GM12878 (cell line): ENCODE measurements around the gene TSPEAR. TPM values are rescaled to one million over a fixed set of nuclear protein-coding genes. Genes with fewer than 3 reads are reported as not detected.

ENCODE experiments used
- ATAC-seq: fragments of 200-7000 bp; cut with Tn5 transposase; 3 replicates; pipeline ENCODE4 v1.9.1; 2020; ENCODE audit warnings: mild to moderate bottlenecking, moderate library complexity
- BruUV-seq: library from RNA; stranded (reverse); fragments of 400-500 nt; replicated peaks from 2 replicates; lab custom pipeline; 2021; lab: Mats Ljungman, UMichigan
- CTCF ChIA-PET: fragments of 300-600 bp; sonication (Branson Sonifier 250); formaldehyde crosslinking; extraction: SDS; loops from one replicate; lab custom pipeline; 2021; ENCODE audit warnings: inconsistent platforms; lab: Yijun Ruan, JAX
- POLR2A ChIA-PET: fragments of 350-600 bp; formaldehyde crosslinking; extraction: SDS; loops from one replicate; lab custom pipeline; 2021; ENCODE audit warnings: inconsistent platforms; lab: Charles Lee
- RAD21 ChIA-PET: fragments of 300-600 bp; sonication (Branson Sonifier 250); formaldehyde crosslinking; loops from one replicate; lab custom pipeline; 2023; ENCODE audit warnings: antibody characterized with exemption; ENCODE audit not compliant: unreplicated experiment; lab: Charles Lee
- SMC1A ChIA-PET: fragments of 300-600 bp; sonication (Branson Sonifier 250); formaldehyde crosslinking; loops from one replicate; lab custom pipeline; 2023; ENCODE audit not compliant: unreplicated experiment, uncharacterized antibody; lab: Charles Lee
- DNase-seq: peaks from one replicate; pipeline ENCODE4 v3.0.0-alpha.2; 2011; ENCODE audit warnings: low read depth, low spot score
- FAIRE-seq: peaks from 3 replicates; lab custom pipeline; 2011; peaks lifted over from hg19 to GRCh38; lab: Jason Lieb, UNC
- H2AFZ ChIP-seq: 2 replicates; pipeline ENCODE4 v1.6.0; 2011; ENCODE audit warnings: low read depth, low read length, control low read depth; ENCODE audit not compliant: control insufficient read depth
- H3K27ac ChIP-seq: 2 replicates; pipeline ENCODE4 v1.5.1; 2011; ENCODE audit warnings: control low read depth; ENCODE audit not compliant: control insufficient read depth, insufficient read depth
- H3K27me3 ChIP-seq, 2 experiments: replicated peaks in 1 of 2; 2 replicates each; pipeline versions ENCODE4 v1.6.0 to v1.6.1; 2011; ENCODE audit warnings: low read length in 1 of 2; ENCODE audit not compliant: control insufficient read depth in 2 of 2, insufficient read depth in 2 of 2
- H3K36me3 ChIP-seq, 2 experiments: 2 replicates each; pipeline ENCODE4 v1.5.1; 2011; ENCODE audit warnings: low read length in 1 of 2; ENCODE audit not compliant: control insufficient read depth in 2 of 2, insufficient read depth in 2 of 2
- H3K4me1 ChIP-seq: 2 replicates; pipeline ENCODE4 v1.6.1; 2011; ENCODE audit warnings: mild to moderate bottlenecking, low read length, moderate library complexity, mixed read lengths; ENCODE audit not compliant: control insufficient read depth, insufficient read depth
- H3K4me2 ChIP-seq: 2 replicates; pipeline ENCODE4 v1.6.0; 2011; ENCODE audit warnings: control low read depth; ENCODE audit not compliant: control insufficient read depth, insufficient read depth
- H3K4me3 ChIP-seq: fragments of 200-600 bp; sonication (generic); 2 replicates; pipeline ENCODE4 v1.5.1; 2016
- H3K79me2 ChIP-seq: 2 replicates; pipeline ENCODE4 v1.6.0; 2011; ENCODE audit warnings: low read length; ENCODE audit not compliant: control insufficient read depth, insufficient read depth
- H3K9ac ChIP-seq: 2 replicates; pipeline ENCODE4 v1.8.0; 2011; ENCODE audit warnings: low read length, control low read depth, mixed read lengths; ENCODE audit not compliant: control insufficient read depth, insufficient read depth
- H3K9me3 ChIP-seq: replicated peaks from 3 replicates; pipeline ENCODE4 v1.5.1; 2011; ENCODE audit warnings: mild to moderate bottlenecking, low read length; ENCODE audit not compliant: control insufficient read depth, insufficient read depth
- H4K20me1 ChIP-seq: 2 replicates; pipeline ENCODE4 v1.6.0; 2011; ENCODE audit not compliant: control insufficient read depth, insufficient read depth
- CBX5 ChIP-seq: sonication (generic); IDR thresholded peaks from 2 replicates; pipeline ENCODE4 v1.6.1; 2016; ENCODE audit warnings: low read depth, moderate library complexity, mild to moderate bottlenecking, inconsistent platforms
- ETV6 ChIP-seq, 2 experiments: fragments of 450-650 bp in 1 of 2; IDR thresholded peaks in 1 of 2; conservative IDR thresholded peaks in 1 of 2; 2 replicates each; pipeline ENCODE4 v1.6.1; 2014; ENCODE audit warnings: antibody characterized with exemption in 1 of 2, borderline replicate concordance in 1 of 2, low read depth in 1 of 2, mild to moderate bottlenecking in 1 of 2, moderate library complexity in 1 of 2
- MXI1 ChIP-seq: fragments of 150-350 bp; IDR thresholded peaks from 2 replicates; pipeline ENCODE4 v1.6.1; 2011; ENCODE audit warnings: low read depth, mild to moderate bottlenecking, inconsistent platforms, low read length, improper control_type of control experiment
- MYC ChIP-seq: IDR thresholded peaks from 2 replicates; pipeline ENCODE4 v1.6.1; 2011; ENCODE audit warnings: mild to moderate bottlenecking, low read length, moderate library complexity, inconsistent platforms; ENCODE audit not compliant: insufficient read depth, insufficient replicate concordance, insufficient read length, severe bottlenecking
- NR2F1 ChIP-seq: fragments of 450-650 bp; conservative IDR thresholded peaks from 2 replicates; pipeline ENCODE4 v1.6.1; 2017; ENCODE audit warnings: mild to moderate bottlenecking
- PML ChIP-seq: IDR thresholded peaks from 2 replicates; pipeline ENCODE4 v1.6.1; 2012; ENCODE audit warnings: low read length, inconsistent platforms
- RB1 ChIP-seq: fragments of 450-650 bp; formaldehyde crosslinking; IDR thresholded peaks from 2 replicates; pipeline ENCODE4 v1.6.1; 2017; ENCODE audit warnings: mild to moderate bottlenecking, borderline replicate concordance
- RELA ChIP-seq: fragments of 450-650 bp; IDR thresholded peaks from 2 replicates; pipeline ENCODE4 v1.8.0; 2014; ENCODE audit warnings: borderline replicate concordance; ENCODE audit not compliant: partially characterized antibody
- ZNF207 ChIP-seq: fragments of 450-650 bp; IDR thresholded peaks from 2 replicates; pipeline ENCODE4 v1.6.1; 2014; ENCODE audit warnings: antibody characterized with exemption, mild to moderate bottlenecking, borderline replicate concordance
- WGBS: methylation state at CpG from one replicate; pipeline ENCODE4 v1.1.6; 2016; ENCODE audit warnings: low lambda C conversion rate; ENCODE audit not compliant: insufficient replicate concordance, insufficient coverage; ENCODE audit errors: missing lambda C conversion rate; 5-methylcytosine and 5-hydroxymethylcytosine counted together
- in situ Hi-C: fragments of 300-500 bp; cut with MboI; formaldehyde crosslinking; loops from 9 replicates; pipeline ENCODE4 v1.14.3; 2018; ENCODE audit warnings: mixed read lengths
- intact Hi-C: fragments of 100-400 bp; cut with micrococcal nuclease; formaldehyde crosslinking; loops from one replicate; pipeline ENCODE4 v1.14.2; 2022; ENCODE audit not compliant: unreplicated experiment
- polyA plus RNA-seq, 11 experiments: library from polyadenylated mRNA; depleted of rRNA in 4 of 11; unstranded in 6 of 11; stranded (reverse) in 5 of 11; fragments of >200 nt; fragmentation: Nextera tagmentation in 4 of 11; fragmentation: Illumina TruSeq in 1 of 11; extraction: Ambion mirVana in 4 of 11; extraction: Trizol in 1 of 11; gene quantifications; 1 replicate in 1 of 11; 2 replicates in 10 of 11; pipeline versions ENCODE4 v1.2.1 to v1.2.3, GENCODE V29; 2011 to 2016; ENCODE audit warnings: inconsistent platforms in 2 of 11, missing spikeins in 2 of 11, low read depth in 1 of 11
- total RNA-seq, 4 experiments: library from RNA; depleted of rRNA in 3 of 4; stranded (reverse); fragments of >200 nt in 3 of 4; fragmentation: Illumina TruSeq in 1 of 4; extraction: Trizol in 1 of 4; gene quantifications; 2 replicates each; pipeline versions ENCODE4 v1.2.1 to v1.2.3, GENCODE V29; 2013 to 2021
- TF ChIP-seq, protein P1 (sequence below): IDR thresholded peaks from 2 replicates; pipeline ENCODE4 v1.6.1; 2011; ENCODE audit warnings: borderline replicate concordance, low read depth, mild to moderate bottlenecking, moderate library complexity, low read length; ENCODE audit not compliant: insufficient read depth, poor library complexity, severe bottlenecking
- TF ChIP-seq, protein P2 (sequence below): fragments of 450-650 bp; IDR thresholded peaks from 2 replicates; pipeline ENCODE4 v1.6.1; 2016; ENCODE audit warnings: mild to moderate bottlenecking

The TSPEAR gene
- total and polyA plus RNA-seq, 10 of the 15 experiments (the other 5 are each of a cell fraction or from before 2014, with no cell fraction given), result not detected

DNA sequence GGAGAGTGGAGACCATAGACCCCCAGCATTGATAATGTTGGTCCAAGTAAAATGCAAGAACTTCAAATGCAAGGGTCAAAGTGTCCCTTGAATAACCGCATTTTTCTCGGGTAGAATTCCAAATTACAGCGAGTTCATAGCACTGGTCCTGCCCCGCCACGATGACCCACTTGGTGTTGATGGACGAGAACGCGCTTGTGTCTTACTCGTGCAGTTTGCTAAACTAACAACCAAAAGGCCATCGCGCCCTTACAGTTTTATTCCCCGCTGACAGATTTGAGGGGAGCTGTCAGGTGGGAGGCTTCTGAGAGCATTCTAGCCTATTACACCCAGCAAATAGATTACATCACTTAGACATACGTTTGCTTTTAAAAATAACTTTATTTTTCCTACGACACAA, 17.3 kb upstream of the TSPEAR start:
- POLR2A ChIA-PET, result no interaction called here

DNA sequence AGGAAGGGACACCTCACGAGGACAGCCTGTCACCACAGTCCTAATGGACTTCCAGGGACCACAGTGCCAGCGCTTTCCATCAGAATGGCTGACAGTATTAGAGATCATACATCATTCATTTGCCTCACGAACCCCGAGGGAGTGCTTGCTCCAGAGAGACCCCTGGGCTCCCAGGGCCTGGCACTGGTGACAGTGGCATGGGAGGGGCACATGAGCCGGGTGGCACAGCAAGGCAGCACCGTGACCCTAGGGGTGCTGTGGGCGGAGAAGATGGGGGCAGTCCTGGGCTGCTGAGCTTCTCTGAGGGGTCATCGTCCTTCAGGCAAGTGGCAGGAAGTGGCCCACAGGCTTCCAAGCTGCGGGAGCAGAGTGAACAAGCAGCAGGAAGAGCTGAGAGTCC, 16.4 kb upstream of the TSPEAR start:
- Histone ChIP-seq H3K4me2 (no peak overlapping the region), H3K4me1 (no peaks in the 10 kb centered on the region), H3K9me3 (no peaks in the 10 kb centered on the region), H3K79me2 (no peaks in the 10 kb centered on the region), H3K36me3 (no peaks in the 10 kb centered on the region), H2AFZ (no peak overlapping the region), H4K20me1 (no peaks in the 10 kb centered on the region), H3K27ac (no peak overlapping the region), H3K4me3 (no peak overlapping the region), H3K9ac (no peak overlapping the region), H3K27me3 (peaks cover 2 to 3% of the 10 kb centered on the region in 2 experiments; a peak in 2 of 4 replicates)
- ChIA-PET POLR2A (no interaction called here), CTCF (no interaction called here), RAD21 (no interaction called here), SMC1A (no interaction called here)
- in situ Hi-C loops (no loop called here), intact Hi-C loops (no loop called here)
- no peak for TF ChIP-seq RELA
- TF ChIP-seq PML, result no peak
- TF ChIP-seq, protein P1, sequence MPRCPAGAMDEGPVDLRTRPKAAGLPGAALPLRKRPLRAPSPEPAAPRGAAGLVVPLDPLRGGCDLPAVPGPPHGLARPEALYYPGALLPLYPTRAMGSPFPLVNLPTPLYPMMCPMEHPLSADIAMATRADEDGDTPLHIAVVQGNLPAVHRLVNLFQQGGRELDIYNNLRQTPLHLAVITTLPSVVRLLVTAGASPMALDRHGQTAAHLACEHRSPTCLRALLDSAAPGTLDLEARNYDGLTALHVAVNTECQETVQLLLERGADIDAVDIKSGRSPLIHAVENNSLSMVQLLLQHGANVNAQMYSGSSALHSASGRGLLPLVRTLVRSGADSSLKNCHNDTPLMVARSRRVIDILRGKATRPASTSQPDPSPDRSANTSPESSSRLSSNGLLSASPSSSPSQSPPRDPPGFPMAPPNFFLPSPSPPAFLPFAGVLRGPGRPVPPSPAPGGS, result no peak
- no peak for TF ChIP-seq ETV6 (conservative IDR thresholded peaks at IDR 0.05 in 1 of 2, IDR thresholded peaks at IDR 0.05 in 1 of 2; ENCODE audit: borderline replicate concordance in 1 of 2, low read depth in 1 of 2)
- TF ChIP-seq MYC, result no peak
- no peak for TF ChIP-seq ZNF207
- no peak for TF ChIP-seq MXI1
- TF ChIP-seq, protein P2, sequence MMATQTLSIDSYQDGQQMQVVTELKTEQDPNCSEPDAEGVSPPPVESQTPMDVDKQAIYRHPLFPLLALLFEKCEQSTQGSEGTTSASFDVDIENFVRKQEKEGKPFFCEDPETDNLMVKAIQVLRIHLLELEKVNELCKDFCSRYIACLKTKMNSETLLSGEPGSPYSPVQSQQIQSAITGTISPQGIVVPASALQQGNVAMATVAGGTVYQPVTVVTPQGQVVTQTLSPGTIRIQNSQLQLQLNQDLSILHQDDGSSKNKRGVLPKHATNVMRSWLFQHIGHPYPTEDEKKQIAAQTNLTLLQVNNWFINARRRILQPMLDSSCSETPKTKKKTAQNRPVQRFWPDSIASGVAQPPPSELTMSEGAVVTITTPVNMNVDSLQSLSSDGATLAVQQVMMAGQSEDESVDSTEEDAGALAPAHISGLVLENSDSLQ, result no peak
- 19% methylated on average over 9 of the region's 9 CpGs for WGBS
- ATAC-seq, result no peak
- no peak for DNase-seq
- FAIRE-seq, result no peak
- BruUV-seq, result no TSS peak

More for the DNA sequence above, 17.3 kb upstream of the TSPEAR start:
- Histone ChIP-seq H3K9me3 (no peaks in the 10 kb centered on the region), H4K20me1 (no peaks in the 10 kb centered on the region), H2AFZ (no peak overlapping the region), H3K27me3 (peaks cover under 1 to 3% of the 10 kb centered on the region in 2 experiments; a peak in 2 of 4 replicates), H3K9ac (no peak overlapping the region), H3K27ac (no peak overlapping the region), H3K4me2 (no peak overlapping the region), H3K79me2 (no peaks in the 10 kb centered on the region), H3K4me3 (no peak overlapping the region), H3K4me1 (no peaks in the 10 kb centered on the region), H3K36me3 (no peaks in the 10 kb centered on the region)
- intact Hi-C loops (no loop called here), in situ Hi-C loops (no loop called here)
- DNase-seq (no peak), FAIRE-seq (no peak), ATAC-seq (no peak)
- BruUV-seq, result no TSS peak
- no peak for TF ChIP-seq CBX5
- TF ChIP-seq RB1, result no peak
- no peak for TF ChIP-seq NR2F1
- TF ChIP-seq PML, result no peak
- RAD21 ChIA-PET, result no interaction called here
- CTCF ChIA-PET, result no interaction called here
- SMC1A ChIA-PET, result no interaction called here
- 65% methylated on average over 14 of the region's 14 CpGs for WGBS
